HG02763 (cell line): Measurements from ENCODE around the gene ERBB4.

Experiments
- ATAC-seq: cut with Tn5 transposase; IDR thresholded peaks from one replicate; pipeline ENCODE4 v1.9.1; 2021; ENCODE audit warnings: mild to moderate bottlenecking, moderate library complexity; ENCODE audit not compliant: unreplicated experiment

The ERBB4 gene

GRCh38 chr2:212441141-212441540, 97.5 kb downstream of the ERBB4 start:
- no peak for ATAC-seq

- ATAC-seq = no peak
Measured at GRCh38 chr2:212428681-212429478, 109.7 kb downstream of the ERBB4 start.

- no peak for ATAC-seq
Measured at GRCh38 chr2:212427638-212428037, 111.0 kb downstream of the ERBB4 start.

GRCh38 chr2:212426637-212427412, 111.8 kb downstream of the ERBB4 start:
- no peak for ATAC-seq

GRCh38 chr2:212424082-212424481, 114.5 kb downstream of the ERBB4 start:
- ATAC-seq = no peak

- ATAC-seq = no peak
Measured at GRCh38 chr2:212423089-212423488, 115.5 kb downstream of the ERBB4 start.

- no peak for ATAC-seq
Measured at GRCh38 chr2:212421556-212422334, 116.9 kb downstream of the ERBB4 start.

- no peak for ATAC-seq
Measured at GRCh38 chr2:212416086-212416485, 122.5 kb downstream of the ERBB4 start.

- no peak for ATAC-seq
Measured at GRCh38 chr2:212414767-212415211, 123.8 kb downstream of the ERBB4 start.

- ATAC-seq = no peak
Measured at GRCh38 chr2:212409560-212409959, 129.0 kb downstream of the ERBB4 start.

GRCh38 chr2:212408524-212408923, 130.1 kb downstream of the ERBB4 start:
- ATAC-seq = no peak

- no peak for ATAC-seq
Measured at GRCh38 chr2:212406716-212407115, 131.9 kb downstream of the ERBB4 start.

GRCh38 chr2:212402316-212402715, 136.3 kb downstream of the ERBB4 start:
- ATAC-seq = no peak

- no peak for ATAC-seq
Measured at GRCh38 chr2:212398316-212398715, 140.3 kb downstream of the ERBB4 start.

- no peak for ATAC-seq
Measured at GRCh38 chr2:212392544-212392943, 146.1 kb downstream of the ERBB4 start.

GRCh38 chr2:212392043-212392442, 146.6 kb downstream of the ERBB4 start:
- no peak for ATAC-seq

GRCh38 chr2:212387146-212387545, 151.5 kb downstream of the ERBB4 start:
- no peak for ATAC-seq

- ATAC-seq = no peak
Measured at GRCh38 chr2:212385241-212385640, 153.4 kb downstream of the ERBB4 start.

- no peak for ATAC-seq
Measured at GRCh38 chr2:212384027-212384426, 154.6 kb downstream of the ERBB4 start.

- ATAC-seq = no peak
Measured at GRCh38 chr2:212381428-212382102, 157.0 kb downstream of the ERBB4 start.

- no peak for ATAC-seq
Measured at GRCh38 chr2:212379103-212379502, 159.5 kb downstream of the ERBB4 start.
